Measurements from ENCODE around the gene ZNF385A.
A peak's percentile ranks its signal among the peaks of the same experiment; 100 is the strongest.

ZNF385A gene

GRCh38 chr12:54373649-54374561 lies 10.6 kb downstream of the ZNF385A start (continued):
- no peak for TF ChIP-seq ZNF280D (tag by site-specific recombination; IDR thresholded peaks at IDR 0.05)

- H3K36me3 ChIP-seq (ENCODE audit: control insufficient read depth in 2 of 2, insufficient read depth in 1 of 2, low read length in 2 of 2): peaks cover 0 to 66% of the 10 kb centered on the region in 2 experiments; a peak in 1 of 3 replicates
- peak overlapping the region; percentile 48; the same call in 1 of the 2 replicates for H3K27ac ChIP-seq (ENCODE audit: extremely low read depth, low read depth, low read length)
- CTCF ChIA-PET: interaction anchor here (0.6 to 5.1 kb wide), 16 partner anchors 9 to 402 kb away, joined by 3 to 85 read pairs (median 4); partner anchors contain the start of genes HNRNPA1 and ZNF385A
- H3K9me3 ChIP-seq (ENCODE audit: control insufficient read depth, insufficient read depth, low read depth, low read length): no peaks in the 10 kb centered on the region
- POLR2A ChIA-PET: interaction anchor here (1.0 to 2.0 kb wide), 2 partner anchors 16 to 92 kb away, joined by 3 to 10 read pairs; partner anchors contain the start of genes CBX5 and HNRNPA1
- H3K4me1 ChIP-seq (ENCODE audit: control insufficient read depth, insufficient read depth, low read length): peaks cover 19% of the 10 kb centered on the region
- no peak overlapping the region for H3K4me3 ChIP-seq (ENCODE audit: low read depth, low read length)
- TF ChIP-seq ZNF521 (tag by site-specific recombination; IDR thresholded peaks at IDR 0.05) (no peak), ZNF140 (tag by site-specific recombination; IDR thresholded peaks at IDR 0.05) (no peak), ZBTB1 (tag by site-specific recombination; IDR thresholded peaks at IDR 0.05) (no peak), ZNF660 (tag by site-specific recombination; IDR thresholded peaks at IDR 0.05) (no peak), ZNF362 (tag by site-specific recombination; IDR thresholded peaks at IDR 0.05) (no peak), ZSCAN5A (tag by site-specific recombination; IDR thresholded peaks at IDR 0.05) (no peak), ATF2 (tag by site-specific recombination; IDR thresholded peaks at IDR 0.05; ENCODE audit: low read depth) (no peak), PRDM4 (tag by site-specific recombination; IDR thresholded peaks at IDR 0.05) (no peak), GLIS2 (tag by site-specific recombination; IDR thresholded peaks at IDR 0.05) (0 out of 2 replicates have a peak, but pooled peaks have one; percentile 1), ZNF843 (tag by site-specific recombination; IDR thresholded peaks at IDR 0.05) (no peak), ZNF518A (tag by site-specific recombination; conservative IDR thresholded peaks at IDR 0.05; ENCODE audit: low read depth) (0 out of 2 replicates have a peak, but pooled peaks have one; percentile 25), REST (tag by site-specific recombination; IDR thresholded peaks at IDR 0.05) (no peak)
Measured at GRCh38 chr12:54372113-54372806, 12.3 kb downstream of the ZNF385A start.
